Measurements from ENCODE around the gene USP34.
A peak's percentile ranks its signal among the peaks of the same experiment; 100 is the strongest.
"Not testable (repeated sequence)": the region's sequence is repeated elsewhere in the genome, so short reads cannot be mapped to it uniquely, and the experiment has no call there.

USP34 gene

GRCh38 chr2:61471905-61472805, 1.3 kb upstream of the USP34 start:
- Mint-ChIP-seq H3K9me3 (no peaks in the 10 kb centered on the region), H3K27me3 (ENCODE audit: low read depth) (no peaks in the 10 kb centered on the region), H3K4me1 (peaks cover 17% of the 10 kb centered on the region), H3K27ac (peak overlapping the region; percentile 95 to 97 (median 96)), H3K36me3 (ENCODE audit: low read depth) (peaks cover 8% of the 10 kb centered on the region), H3K4me3 (peak overlapping the region; percentile 86 to 98 (median 97))
- TF ChIP-seq, protein P1, sequence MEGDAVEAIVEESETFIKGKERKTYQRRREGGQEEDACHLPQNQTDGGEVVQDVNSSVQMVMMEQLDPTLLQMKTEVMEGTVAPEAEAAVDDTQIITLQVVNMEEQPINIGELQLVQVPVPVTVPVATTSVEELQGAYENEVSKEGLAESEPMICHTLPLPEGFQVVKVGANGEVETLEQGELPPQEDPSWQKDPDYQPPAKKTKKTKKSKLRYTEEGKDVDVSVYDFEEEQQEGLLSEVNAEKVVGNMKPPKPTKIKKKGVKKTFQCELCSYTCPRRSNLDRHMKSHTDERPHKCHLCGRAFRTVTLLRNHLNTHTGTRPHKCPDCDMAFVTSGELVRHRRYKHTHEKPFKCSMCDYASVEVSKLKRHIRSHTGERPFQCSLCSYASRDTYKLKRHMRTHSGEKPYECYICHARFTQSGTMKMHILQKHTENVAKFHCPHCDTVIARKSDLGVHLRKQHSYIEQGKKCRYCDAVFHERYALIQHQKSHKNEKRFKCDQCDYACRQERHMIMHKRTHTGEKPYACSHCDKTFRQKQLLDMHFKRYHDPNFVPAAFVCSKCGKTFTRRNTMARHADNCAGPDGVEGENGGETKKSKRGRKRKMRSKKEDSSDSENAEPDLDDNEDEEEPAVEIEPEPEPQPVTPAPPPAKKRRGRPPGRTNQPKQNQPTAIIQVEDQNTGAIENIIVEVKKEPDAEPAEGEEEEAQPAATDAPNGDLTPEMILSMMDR (IDR thresholded peaks at IDR 0.05; ENCODE audit: unreplicated experiment in 3 of 3) = no peak

DNA sequence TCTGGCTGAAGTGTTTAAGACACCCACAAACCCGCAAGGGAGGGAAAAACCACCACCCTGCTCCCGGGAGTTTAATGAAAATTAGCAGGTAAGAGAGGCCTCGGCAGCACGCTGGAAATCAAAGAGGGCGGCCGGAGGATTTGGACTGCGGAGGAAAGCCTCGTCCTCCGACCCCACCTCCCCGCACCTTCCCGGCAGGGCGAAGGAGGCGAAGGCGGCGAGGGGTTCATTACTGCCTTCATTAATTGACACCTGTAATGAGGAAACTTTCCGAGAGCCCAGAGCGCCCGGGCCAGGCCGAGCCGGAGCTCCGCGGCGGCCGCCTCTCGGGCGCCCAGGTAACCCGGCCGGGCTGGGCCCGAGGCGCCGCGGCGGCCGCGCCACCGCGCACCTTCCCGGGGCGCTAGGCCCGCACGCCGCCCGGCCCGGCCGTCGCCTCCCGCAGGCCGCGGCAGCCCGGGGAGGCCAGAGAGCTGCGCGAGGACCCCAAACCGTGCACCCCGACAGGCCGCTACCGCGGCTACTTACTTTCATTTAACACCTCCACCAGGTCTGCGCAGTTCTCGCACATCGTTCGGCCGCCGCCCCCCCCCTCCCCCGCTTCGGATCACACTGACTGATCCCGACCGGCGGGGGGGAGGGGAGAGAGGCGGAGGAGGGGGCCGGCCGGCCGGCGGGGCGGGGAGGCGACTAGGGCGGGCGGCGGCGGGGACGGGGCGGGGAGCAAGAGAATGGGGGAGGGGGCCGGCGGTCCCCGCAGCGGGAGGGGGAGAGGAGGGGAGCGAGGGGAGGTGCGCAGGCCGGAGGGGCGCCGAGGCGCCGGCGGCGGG, 550 bp downstream of the USP34 start:
- Mint-ChIP-seq H3K36me3 (ENCODE audit: low read depth) (peaks cover 3% of the 10 kb centered on the region), H3K27me3 (ENCODE audit: low read depth) (no peaks in the 10 kb centered on the region), H3K4me1 (peaks cover 17% of the 10 kb centered on the region), H3K9me3 (no peaks in the 10 kb centered on the region), H3K27ac (peak overlapping the region; percentile 95 to 99 (median 97)), H3K4me3 (peak overlapping the region; percentile 91 to 99 (median 98))
- TF ChIP-seq, protein P1 (IDR thresholded peaks at IDR 0.05; ENCODE audit: unreplicated experiment in 3 of 3) = no peak

DNA sequence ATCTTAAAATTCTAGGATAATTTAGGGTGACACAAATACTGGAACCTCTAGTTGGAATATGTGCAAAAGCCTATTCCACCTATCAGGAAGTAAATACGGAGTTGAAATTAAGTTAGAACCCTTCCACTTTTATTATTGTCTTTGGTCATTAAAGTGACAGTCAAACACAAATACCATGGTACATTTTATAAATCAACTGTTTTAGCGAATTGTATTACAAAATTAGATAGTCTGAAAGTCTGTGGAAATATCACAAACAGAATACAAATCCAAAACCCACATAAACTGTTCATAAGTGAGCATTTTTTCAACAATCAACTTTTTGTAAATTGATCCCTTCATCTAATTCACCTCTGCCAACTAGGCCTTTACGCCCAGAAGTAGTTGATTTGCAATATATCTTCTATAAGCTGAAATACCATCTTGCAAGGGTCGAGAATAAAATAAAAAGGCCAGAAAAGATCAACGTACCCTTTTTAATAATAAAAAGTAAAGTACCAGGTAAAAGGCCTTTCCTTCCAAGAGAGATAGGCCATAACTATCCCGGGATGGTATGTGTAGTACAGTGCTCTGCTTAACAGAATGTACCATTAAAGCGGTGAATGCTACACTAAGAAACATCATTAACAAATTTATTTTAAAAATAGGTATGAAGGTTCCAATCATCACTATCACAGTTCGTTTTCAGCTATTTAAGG, 1.3 kb downstream of the USP34 start:
- peak overlapping the region; percentile 95 to 99 (median 97) for H3K27ac Mint-ChIP-seq
- no peaks in the 10 kb centered on the region for H3K27me3 Mint-ChIP-seq (ENCODE audit: low read depth)
- H3K4me3 Mint-ChIP-seq = peak overlapping the region; percentile 91 to 99 (median 98)
- H3K9me3 Mint-ChIP-seq = no peaks in the 10 kb centered on the region
- TF ChIP-seq, protein P1 (IDR thresholded peaks at IDR 0.05; ENCODE audit: unreplicated experiment in 3 of 3) = no peak
- H3K4me1 Mint-ChIP-seq = peaks cover 18% of the 10 kb centered on the region
- H3K36me3 Mint-ChIP-seq (ENCODE audit: low read depth) = peaks cover 3% of the 10 kb centered on the region

DNA sequence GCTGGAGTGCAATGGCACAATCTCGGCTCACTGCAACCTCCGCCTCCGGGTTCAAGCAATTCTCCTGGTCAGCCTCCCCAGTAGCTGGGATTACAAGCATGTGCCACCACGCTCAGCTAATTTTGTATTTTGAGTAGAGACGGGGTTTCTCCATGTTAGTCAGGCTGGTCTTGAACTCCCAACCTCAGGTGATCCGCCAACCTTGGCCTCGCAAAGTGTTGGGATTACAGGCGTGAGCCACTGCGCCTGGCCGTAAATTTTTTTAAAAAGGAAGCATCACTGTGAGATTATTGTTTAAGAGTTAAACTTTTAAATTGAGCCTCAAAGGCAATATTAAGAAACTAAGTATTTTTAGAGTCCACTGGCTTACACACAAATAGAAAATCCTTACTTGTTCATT, 2.7 kb downstream of the USP34 start:
- H3K4me1 Mint-ChIP-seq = peaks cover 23% of the 10 kb centered on the region
- H3K9me3 Mint-ChIP-seq; H3K36me3 Mint-ChIP-seq (ENCODE audit: low read depth); H3K27me3 Mint-ChIP-seq (ENCODE audit: low read depth): not testable (repeated sequence)
- H3K27ac Mint-ChIP-seq = peak overlapping the region in 2 of 3 experiments; percentile 95 to 99
- peak overlapping the region in 2 of 3 experiments; percentile 91 to 99 for H3K4me3 Mint-ChIP-seq

DNA sequence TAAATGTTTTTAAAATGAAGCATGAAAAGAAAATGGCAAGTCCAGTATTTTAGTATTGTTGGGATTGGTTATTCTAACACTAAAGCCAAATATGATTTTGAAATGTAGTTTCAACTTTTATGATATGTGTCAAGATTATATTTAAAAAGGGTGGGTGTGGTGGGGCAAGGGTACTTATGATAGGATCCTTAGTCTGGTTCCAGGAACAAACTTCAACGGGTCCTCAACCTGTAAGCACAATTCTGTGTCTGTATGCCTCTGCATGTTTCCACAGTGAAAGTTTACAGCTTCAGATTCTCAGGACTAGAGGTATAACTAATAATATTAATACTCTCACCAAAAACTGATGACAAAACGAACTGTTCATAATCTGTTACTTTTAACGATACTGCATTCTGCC, 5.8 kb downstream of the USP34 start:
- Mint-ChIP-seq H3K27me3 (ENCODE audit: low read depth) (no peaks in the 10 kb centered on the region), H3K4me3 (no peak overlapping the region), H3K36me3 (ENCODE audit: low read depth) (peaks cover 6% of the 10 kb centered on the region), H3K4me1 (peaks cover 13% of the 10 kb centered on the region), H3K27ac (no peak overlapping the region), H3K9me3 (no peaks in the 10 kb centered on the region)
- TF ChIP-seq, protein P1 (IDR thresholded peaks at IDR 0.05; ENCODE audit: unreplicated experiment in 3 of 3) = no peak
